Fibroblast of peridontal ligament (primary cell): ENCODE data around the gene STK38.
"Not testable (repeated sequence)": the region's sequence is repeated elsewhere in the genome, so short reads cannot be mapped to it uniquely, and the experiment has no call there.

Experiments
- DNase-seq: peaks from one replicate; pipeline ENCODE4 v3.0.0-alpha.2; 2010; ENCODE audit errors: extremely low read depth

STK38 gene

GRCh38 chr6:36487698-36488097 is 59.6 kb downstream of the STK38 start:
- peak; percentile 45 for DNase-seq

GRCh38 chr6:36484736-36485135 is 62.5 kb downstream of the STK38 start:
- no peak for DNase-seq

- not testable (repeated sequence) for DNase-seq
These were observed 64.0 kb downstream of the STK38 start for GRCh38 chr6:36483326-36483725.

GRCh38 chr6:36479256-36479655 is 68.0 kb downstream of the STK38 start:
- no peak for DNase-seq

- DNase-seq, result no peak
These were observed 69.2 kb downstream of the STK38 start for GRCh38 chr6:36478051-36478526.

- no peak for DNase-seq
These were observed 77.3 kb downstream of the STK38 start for GRCh38 chr6:36469946-36470345.

- no peak for DNase-seq
These were observed 78.1 kb downstream of the STK38 start for GRCh38 chr6:36469148-36469661.

- DNase-seq, result no peak
These were observed 79.7 kb downstream of the STK38 start for GRCh38 chr6:36467625-36468024.

GRCh38 chr6:36464233-36464632 is 83.0 kb downstream of the STK38 start:
- DNase-seq, result no peak

- peak; percentile 68 for DNase-seq
These were observed 83.6 kb downstream of the STK38 start for GRCh38 chr6:36463676-36464075.

GRCh38 chr6:36461646-36462045 is 85.6 kb downstream of the STK38 start:
- no peak for DNase-seq

GRCh38 chr6:36460916-36461315 is 86.4 kb downstream of the STK38 start:
- no peak for DNase-seq

- DNase-seq, result no peak
These were observed 87.8 kb downstream of the STK38 start for GRCh38 chr6:36459501-36459900.

GRCh38 chr6:36455486-36456027 is 91.7 kb downstream of the STK38 start:
- DNase-seq, result no peak

- not testable (repeated sequence) for DNase-seq
These were observed 94.4 kb downstream of the STK38 start for GRCh38 chr6:36452897-36453296.

- not testable (repeated sequence) for DNase-seq
These were observed 98.1 kb downstream of the STK38 start for GRCh38 chr6:36449173-36449572.

- DNase-seq, result no peak
These were observed 101.7 kb downstream of the STK38 start for GRCh38 chr6:36445621-36446020.

GRCh38 chr6:36444470-36444869 is 102.8 kb downstream of the STK38 start:
- DNase-seq, result peak; percentile 71
